GM20000 (cell line): ENCODE data around the gene LARGE1.

Experiments used
- DNase-seq: peaks from one replicate; pipeline ENCODE4 v3.0.0; 2012; ENCODE audit warnings: low spot score
- TF ChIP-seq, protein P1 (sequence below): IDR thresholded peaks from 2 replicates; pipeline ENCODE4 v1.5.1; 2012; ENCODE audit warnings: mild to moderate bottlenecking, control low read depth; ENCODE audit errors: extremely low read depth, missing control alignments

Gene LARGE1

DNA sequence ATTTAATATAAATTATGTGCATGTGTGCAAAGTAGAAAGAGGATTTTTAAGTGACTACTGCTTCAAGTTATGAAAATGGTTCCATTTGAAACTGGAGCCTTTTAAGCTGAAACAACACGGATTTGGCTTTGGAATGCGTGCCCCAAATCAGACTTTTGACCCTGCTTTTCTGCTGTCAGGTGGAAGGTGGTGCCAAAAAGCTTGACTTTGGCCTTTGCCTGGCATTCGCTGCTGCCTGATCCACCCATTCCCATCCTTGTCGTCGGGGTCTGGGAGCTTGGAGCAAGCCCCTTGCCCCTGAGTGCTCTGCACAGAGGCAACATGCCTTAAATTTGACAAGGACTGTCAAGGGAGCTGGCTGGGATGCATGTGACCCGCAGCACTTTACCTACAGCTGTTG is 526.8 kb downstream of the LARGE1 start:
- TF ChIP-seq, protein P1, sequence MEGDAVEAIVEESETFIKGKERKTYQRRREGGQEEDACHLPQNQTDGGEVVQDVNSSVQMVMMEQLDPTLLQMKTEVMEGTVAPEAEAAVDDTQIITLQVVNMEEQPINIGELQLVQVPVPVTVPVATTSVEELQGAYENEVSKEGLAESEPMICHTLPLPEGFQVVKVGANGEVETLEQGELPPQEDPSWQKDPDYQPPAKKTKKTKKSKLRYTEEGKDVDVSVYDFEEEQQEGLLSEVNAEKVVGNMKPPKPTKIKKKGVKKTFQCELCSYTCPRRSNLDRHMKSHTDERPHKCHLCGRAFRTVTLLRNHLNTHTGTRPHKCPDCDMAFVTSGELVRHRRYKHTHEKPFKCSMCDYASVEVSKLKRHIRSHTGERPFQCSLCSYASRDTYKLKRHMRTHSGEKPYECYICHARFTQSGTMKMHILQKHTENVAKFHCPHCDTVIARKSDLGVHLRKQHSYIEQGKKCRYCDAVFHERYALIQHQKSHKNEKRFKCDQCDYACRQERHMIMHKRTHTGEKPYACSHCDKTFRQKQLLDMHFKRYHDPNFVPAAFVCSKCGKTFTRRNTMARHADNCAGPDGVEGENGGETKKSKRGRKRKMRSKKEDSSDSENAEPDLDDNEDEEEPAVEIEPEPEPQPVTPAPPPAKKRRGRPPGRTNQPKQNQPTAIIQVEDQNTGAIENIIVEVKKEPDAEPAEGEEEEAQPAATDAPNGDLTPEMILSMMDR, result no peak
- no peak for DNase-seq

DNA sequence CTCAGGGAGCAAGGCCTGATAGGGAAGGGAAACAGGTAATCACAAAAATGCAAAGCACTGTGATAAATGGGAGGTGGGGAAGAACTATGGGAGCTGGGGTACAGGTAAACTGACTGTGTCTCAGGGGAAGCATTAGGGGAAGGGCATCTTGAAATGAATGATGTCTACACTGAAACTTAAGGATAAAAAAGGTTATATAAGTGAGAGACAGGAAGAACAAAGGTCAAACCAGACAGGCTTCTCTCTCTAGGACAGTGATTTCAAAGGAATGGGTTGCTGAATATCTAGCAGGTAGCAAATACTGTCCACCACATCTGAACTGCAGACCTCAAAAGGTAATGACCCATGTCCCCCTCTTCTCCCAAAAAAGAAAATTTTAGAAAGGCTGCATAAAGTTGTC is 529.0 kb downstream of the LARGE1 start:
- DNase-seq, result no peak
- TF ChIP-seq, protein P1, result no peak

DNA sequence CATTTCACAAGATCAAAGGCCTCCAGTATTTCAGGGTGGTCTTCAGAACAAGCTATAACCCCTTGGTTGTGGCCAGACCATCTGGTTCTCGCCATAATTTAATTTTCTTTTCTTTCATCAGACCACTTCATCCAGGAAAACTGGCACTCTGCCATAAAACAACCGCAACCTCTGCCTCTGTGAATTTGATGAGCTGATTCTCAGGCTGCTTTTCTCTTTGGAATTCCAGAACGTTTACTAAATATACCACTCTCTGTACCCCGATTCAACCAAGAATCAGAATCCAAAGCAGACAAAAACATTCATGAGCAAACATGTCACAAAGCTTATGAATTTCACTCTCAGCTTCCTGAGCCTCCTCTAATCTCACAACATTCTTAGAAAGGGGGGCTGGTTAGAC is 530.3 kb downstream of the LARGE1 start:
- TF ChIP-seq, protein P1, result no peak
- no peak for DNase-seq

DNA sequence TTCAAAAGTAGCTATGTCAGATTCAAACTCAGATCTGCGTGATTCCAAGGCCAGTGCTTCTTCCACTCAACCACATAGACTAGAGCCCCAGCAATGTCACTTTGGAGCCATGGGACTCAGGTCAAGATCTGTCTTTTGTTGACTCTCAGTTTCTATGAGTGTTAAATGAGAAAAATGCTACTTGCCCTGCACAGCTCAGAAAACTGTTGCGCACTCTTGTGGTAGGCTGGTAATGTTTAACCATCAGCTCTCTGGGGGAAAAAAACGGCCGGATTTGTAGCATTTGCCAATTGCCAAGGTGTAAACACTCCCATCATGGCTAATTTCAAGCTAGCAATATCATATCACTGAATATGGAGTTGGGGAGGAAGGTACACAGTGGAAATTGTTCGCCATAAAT is 534.0 kb downstream of the LARGE1 start:
- TF ChIP-seq, protein P1, result no peak
- no peak for DNase-seq

DNA sequence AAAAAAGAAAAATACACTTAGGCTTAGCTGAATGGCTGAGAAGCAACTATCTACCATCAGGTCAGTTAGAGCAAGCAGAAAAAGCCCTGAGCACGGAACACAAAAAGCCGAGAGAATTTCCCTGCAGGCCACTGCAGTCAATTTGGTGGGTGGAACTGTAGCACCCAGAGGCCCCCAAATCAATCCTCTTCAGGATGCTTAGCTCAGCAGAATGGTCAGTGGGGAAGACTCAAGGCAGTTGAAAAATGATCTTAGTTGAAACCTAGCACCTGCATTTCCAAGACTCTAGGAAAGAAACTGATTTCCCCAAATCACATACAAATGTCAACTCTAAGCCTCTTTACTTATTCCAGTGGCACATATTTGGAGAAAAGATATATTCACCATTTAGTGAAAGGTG is 534.7 kb downstream of the LARGE1 start:
- DNase-seq, result no peak
- TF ChIP-seq, protein P1, result no peak

DNA sequence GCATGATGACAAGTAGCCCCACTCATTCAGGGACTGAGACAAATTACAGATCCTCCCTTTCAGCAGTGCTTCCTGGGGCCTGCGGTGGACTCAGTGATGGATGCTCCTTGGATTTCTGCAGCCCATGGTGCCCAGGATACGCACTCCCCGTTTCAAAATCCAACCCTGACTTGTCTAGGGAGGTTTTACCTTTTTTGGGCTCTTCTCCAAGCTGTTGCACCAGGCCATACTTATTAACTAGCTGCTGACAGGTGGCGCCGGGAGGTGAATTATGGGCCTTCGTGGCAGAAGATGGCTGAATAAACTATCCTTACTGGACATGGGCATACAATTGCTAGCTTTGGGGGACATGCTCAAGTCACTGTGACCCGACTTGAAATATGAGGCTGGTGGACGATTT is 537.8 kb downstream of the LARGE1 start:
- TF ChIP-seq, protein P1, result no peak

DNA sequence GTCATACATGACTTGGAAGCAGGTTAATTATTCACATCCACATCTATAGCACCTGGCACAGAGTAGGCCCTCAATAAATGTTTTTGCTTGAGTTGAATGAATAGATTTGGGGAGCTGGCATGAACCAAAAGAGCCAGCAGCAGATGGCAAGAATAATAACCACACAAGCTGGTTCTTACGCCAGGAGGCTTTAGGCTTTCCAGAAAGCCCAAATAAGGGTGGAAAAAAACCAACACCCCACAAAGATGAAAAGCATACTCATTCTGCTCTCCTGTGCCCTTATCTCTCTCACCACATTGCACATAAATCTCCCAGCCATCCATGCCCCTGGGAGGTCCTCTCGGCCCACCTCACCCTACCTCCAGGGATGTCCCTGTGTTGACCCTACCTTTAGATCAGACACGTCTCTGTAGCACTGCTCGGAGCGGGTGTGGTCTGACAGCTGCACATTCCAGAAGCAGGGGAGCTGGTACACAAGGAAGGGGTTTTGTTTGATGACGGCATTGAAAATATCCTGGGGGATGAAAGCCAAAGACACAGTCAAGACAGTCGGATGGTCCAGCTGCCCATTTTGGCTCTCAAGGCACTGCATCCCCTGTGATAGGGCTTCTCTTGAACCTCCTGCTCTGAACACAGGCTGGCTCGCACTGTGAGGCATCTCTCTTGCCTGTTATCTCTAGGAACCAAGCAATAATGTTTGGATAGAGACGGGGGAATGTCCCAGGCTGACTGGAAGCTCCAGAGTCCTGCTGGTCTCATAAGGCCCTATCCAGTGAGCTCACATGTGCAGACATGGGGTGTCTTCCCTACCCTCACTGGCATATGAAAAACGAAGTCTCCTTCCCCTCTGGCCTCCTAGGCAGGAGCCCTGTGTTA is 538.5 kb downstream of the LARGE1 start:
- TF ChIP-seq, protein P1, result no peak
- no peak for DNase-seq

More for the DNA sequence above, 537.8 kb downstream of the LARGE1 start:
- no peak for DNase-seq
